GM19397 (cell line): ENCODE measurements around the gene KCNC3.

ENCODE experiments used
- ATAC-seq: cut with Tn5 transposase; IDR thresholded peaks from one replicate; pipeline ENCODE4 v1.9.1; 2021; ENCODE audit warnings: mild to moderate bottlenecking, moderate library complexity; ENCODE audit not compliant: unreplicated experiment

KCNC3 gene

GRCh38 chr19:50328224-50328872 is 829 bp downstream of the KCNC3 start:
- no peak for ATAC-seq

DNA sequence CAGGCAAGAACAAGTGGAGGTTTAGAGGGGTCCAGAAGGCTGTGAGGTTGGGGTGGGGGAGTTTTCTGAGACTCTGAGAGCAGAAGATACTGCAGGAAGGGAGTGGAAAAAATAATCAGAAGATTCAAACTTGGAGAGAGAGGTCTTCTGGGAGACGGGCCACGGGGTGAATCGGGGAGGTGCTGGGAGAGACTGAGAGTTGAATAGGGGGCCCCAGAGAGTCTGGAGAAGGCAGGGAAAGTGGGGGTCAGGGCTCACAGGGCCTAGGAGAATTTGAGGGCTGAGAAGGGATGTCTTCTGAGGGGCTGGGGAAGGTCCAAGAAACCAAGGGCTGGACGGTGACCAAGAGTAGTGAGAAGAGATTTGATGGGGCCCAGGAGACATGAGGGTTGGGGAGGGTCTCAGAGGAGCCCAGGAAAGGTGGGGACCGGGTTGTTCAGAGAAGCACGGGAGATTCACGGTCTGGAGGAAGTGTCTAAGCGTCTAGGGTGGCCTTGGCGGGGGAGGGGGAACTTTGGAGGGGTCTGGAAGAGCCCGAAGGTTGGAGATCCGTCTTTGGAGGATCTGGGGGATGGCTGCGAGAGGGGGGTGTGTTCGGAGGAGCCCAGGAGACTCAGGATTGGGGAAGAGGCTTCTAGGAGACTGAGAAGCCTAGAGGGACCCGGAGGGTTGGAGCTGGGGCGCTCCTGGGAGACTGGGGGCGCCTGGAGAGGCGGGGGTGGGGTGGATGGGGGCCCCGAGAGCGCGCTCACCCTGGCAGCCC is 1.5 kb downstream of the KCNC3 start:
- no peak for ATAC-seq

- ATAC-seq: no peak
These were observed 2.2 kb downstream of the KCNC3 start for GRCh38 chr19:50327013-50327412.

- no peak for ATAC-seq
These were observed 3.0 kb downstream of the KCNC3 start for GRCh38 chr19:50326101-50326664.

- no peak for ATAC-seq
These were observed 3.7 kb downstream of the KCNC3 start for GRCh38 chr19:50325310-50326100.

- no peak for ATAC-seq
These were observed 4.8 kb downstream of the KCNC3 start for GRCh38 chr19:50324331-50324730.

DNA sequence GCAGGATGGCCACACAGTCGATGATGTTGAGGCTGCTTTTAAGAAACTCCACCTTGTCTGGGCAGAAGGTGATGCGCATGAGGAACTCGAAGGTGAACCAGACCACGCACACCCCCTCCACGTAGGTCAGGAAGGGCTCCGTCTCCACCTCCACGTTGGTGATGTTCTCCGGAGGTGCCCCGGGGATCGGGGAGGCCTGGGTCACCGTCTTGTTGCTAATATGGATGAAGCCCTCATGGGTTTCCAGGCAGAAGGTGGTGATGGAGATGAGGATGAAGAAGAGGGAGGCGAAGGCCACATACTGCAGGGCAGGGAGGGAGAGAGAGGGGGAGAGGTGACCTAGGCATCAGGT is 5.4 kb downstream of the KCNC3 start:
- ATAC-seq: no peak

- ATAC-seq: no peak
These were observed 6.0 kb downstream of the KCNC3 start for GRCh38 chr19:50322931-50323781.

- ATAC-seq: no peak
These were observed 6.9 kb downstream of the KCNC3 start for GRCh38 chr19:50322234-50322633.

GRCh38 chr19:50321831-50322230 is 7.3 kb downstream of the KCNC3 start:
- ATAC-seq: no peak

DNA sequence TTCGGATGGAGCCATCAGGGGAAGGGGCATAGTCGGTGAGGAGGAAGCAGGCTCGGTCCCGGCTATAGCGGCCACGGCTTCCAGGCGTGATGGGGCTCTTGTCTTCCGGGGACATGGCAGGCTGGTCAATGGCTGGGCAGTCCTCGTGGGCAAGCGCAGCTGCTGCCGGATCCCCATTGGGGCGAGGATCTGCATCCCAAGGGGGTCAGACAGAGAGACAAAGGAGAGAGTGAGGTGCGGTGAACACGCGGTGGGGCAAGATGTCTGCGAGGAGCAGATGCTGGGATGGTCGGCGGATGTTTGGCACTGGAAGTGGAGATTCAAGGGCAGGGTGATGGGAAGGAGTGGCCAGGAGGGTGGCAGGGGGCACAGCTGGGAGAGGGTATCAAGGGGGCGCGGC is 8.6 kb downstream of the KCNC3 start:
- ATAC-seq: no peak

DNA sequence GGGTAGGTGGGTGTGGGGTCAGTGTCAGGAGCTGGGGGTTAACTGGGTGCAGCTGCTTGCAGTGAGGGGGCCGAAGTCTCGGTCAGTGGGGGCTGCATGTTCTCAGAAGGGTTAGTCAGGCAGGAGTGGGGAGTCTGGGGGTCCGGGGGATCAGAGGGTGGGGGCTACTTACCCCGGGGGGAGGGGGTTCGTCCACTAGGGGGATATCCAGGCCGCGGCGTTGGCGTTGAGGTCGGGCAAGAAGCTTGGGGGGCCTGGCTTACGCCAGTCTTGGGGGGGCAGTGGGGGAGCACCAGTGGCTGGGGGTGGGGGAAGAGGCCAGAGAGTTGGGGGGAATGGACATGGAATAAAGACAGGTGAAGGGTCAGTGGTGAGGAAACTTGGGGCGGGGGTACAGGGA is 9.1 kb downstream of the KCNC3 start:
- ATAC-seq: no peak

GRCh38 chr19:50319156-50319555 is 10.0 kb downstream of the KCNC3 start:
- ATAC-seq: no peak

GRCh38 chr19:50318438-50318837 is 10.7 kb downstream of the KCNC3 start:
- ATAC-seq: no peak

DNA sequence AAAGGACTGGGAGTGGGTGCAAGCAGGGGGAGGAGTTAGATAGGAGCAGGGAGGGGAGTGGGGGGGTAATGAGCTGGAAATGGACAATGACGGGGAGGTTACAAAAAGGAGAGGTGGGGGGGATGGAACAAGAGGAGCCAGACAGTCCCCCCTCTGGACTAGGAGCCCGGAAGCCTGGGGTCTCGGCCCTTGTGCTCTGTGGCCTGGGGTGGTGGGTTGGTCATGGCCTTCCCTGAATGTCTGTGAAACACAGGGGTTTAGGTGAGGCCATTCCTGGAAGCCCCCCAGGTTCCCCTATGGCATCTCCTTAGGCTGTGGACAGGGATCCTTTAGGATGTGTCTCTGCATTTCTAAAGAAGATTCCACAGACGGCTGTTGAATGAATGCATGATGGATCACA is 12.1 kb downstream of the KCNC3 start:
- ATAC-seq: no peak

DNA sequence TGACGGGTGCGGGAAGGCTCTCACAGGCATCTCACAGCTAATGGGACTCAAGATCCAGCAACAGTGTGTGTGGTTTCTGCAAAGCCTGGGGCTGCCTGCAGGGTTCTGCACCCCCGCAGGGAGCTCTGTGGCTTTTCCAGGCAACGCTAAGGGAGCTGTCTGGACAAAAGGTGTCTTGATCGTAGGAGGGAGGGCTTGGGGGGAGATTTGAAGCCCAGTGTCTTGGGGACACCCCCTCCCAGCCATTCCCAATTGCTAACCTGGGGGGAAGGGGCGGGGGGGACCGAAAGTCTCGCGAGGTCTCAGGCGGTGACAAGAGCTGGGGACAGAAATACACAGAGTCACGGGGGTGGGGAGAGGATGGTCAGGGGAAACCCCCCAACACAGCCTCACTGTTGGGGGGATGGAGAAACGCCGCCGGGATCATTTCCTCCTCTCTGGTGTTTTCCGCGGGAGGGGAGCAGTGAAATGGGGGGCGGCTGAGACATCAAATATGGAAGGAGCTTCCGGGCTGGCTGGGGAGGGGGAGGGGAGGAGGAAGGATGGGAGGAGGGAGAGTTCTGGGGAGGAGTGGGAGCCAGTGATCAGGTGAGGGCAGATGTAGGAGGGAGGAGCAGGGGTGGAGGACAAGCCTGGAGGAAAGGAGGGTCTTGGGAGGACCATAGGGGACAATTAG is 13.3 kb downstream of the KCNC3 start:
- no peak for ATAC-seq

DNA sequence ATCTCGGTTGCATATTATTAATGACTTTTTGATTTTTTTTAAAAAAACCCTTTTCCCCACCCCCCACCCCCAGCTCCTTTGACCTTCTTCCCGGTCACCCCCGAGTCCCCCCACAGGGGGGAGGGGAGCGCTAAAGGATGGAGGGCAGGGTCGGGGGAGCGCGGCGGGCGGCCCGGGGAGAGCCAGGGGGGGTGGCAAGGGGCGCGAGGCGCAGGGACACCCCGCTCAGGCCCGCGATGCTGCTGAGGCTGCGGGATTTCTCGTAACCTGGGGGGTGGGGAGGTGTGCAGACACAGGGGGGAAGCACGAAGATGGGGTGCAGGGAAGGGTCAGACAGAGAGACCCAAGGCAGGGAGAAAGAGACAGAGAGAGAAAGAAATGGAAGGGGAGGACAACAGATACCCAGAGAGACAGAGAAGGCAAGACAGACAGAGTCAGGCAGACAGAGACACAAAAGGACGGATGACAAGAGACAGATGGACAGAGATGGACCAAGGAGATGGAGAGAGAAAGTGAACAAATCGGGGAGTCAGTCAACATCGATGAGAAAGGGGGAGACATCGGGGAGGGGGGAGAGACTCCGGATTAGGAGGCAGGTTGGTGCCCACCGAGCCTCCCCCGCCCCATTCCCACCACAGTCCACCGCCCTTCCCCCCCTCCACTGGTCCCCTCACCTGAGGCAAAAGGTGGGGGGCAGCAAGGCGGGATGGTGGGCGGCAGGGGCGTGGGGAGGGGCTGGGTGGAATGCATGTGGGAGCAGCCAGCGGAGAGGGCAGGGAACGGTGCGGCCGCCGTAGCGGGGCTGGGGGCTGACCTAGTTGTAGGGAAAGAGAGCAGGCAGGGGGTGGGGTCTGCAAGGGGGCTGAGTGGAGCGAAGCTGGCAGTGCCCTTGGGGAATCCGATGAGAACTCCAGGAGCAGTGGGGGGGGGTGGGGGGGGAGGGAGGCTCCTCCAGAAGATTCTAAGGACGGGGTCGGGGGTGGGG is 14.2 kb downstream of the KCNC3 start:
- no peak for ATAC-seq

DNA sequence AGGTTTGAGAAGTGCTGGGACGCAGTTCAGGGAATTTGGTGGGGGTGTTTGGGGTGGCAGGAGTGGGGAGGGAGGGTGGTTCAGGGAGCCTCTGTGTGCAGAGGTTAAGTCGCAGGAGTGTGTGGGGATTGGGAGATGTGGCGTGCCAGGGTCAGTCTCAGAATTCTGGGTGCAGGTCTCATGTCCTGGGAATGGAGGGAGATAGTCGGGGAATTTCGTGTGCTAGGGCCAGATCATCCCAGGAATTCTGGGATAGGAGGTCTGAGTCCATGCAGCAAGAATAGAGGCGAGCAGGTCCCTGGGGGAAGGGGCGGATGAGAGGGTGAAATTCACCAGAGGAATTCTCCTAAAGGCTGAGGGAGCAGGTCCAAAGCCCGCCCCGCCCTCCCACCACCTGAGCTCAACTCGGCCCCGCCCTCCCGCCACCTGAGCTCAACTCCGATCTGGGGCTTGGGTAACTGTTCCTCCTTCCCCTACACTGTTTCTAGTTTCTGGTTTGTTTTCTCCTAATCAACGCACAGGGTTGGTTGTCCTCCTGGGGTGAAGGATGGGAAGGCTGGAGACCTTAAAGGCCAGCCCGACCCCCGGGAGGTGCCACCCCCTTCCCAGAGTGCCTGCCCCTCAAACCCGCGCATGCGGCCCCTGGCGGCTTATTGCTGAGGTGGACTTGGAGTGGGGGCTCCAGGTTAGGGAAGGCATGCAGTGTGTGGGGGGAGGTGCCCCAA is 15.2 kb downstream of the KCNC3 start:
- no peak for ATAC-seq
